OCI-M1 (cell line): ENCODE results near the gene UBASH3B.

Source experiments
- DNase-seq: peaks from one replicate; lab custom pipeline; 2025; lab: John Stamatoyannopoulos, UW

The UBASH3B gene

DNA sequence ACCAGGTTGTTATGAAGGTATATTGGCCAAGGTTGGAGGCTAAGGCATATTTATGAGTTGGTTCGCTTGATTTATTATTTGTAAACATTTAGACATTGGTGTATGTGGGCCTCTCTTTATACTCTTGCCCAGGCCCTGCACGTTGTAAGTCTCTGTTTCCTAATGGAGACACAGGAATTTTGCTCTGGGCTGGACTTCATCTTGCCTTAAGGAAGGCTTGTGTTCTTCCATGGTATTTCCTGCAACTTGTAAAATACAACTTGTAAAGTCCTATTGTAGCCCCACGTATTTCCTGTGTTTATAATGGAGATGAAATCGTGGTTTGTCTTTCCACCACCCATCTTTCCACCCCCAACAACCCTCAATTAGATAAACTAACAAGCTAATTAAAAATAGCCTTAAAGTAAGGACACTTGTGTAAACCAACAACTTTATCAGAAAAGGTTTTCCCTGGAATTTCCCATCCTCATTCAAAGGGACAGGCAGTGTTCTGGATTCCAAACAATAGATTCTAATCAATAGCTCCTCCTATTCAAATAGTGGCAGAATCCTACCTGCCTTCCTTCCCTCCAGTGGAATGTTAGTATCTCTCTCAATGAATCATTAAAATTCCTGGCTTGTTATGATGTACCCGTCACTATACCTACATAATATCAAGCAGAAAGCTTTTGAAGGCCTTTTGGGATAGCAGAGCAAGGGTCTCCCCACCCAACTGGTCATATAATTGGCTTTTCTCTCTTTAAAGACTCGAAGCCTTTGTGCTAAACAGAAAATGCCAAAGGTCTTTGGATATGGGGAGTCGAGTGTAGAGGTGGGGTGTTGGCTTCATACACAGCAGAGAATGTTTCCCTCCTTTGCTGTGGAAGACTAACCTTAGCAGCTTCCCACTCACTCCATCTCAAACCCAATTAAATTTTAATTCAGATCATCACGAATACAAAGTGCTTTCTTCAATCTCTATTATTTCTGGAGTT lies 77.1 kb downstream of the UBASH3B start:
- DNase-seq: no peak

DNA sequence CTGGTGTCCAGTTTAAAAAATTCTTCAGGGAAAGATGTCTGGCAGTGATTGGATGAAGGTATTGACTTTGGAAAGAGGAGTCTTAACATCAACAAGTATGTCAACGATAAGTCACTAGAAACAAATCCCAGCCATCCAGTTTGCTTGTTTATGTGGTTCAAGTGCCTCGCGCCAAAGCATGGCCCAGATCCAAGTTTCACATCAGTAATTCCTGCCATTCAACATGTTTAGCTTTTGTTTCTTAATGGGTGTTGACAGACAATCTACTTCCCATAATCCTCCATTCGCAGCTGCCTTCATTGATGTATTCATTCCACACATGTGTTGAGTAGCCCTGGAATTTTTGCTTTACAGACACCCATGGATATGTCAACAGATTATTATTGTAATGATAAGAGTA lies 77.8 kb downstream of the UBASH3B start:
- DNase-seq: no peak

DNA sequence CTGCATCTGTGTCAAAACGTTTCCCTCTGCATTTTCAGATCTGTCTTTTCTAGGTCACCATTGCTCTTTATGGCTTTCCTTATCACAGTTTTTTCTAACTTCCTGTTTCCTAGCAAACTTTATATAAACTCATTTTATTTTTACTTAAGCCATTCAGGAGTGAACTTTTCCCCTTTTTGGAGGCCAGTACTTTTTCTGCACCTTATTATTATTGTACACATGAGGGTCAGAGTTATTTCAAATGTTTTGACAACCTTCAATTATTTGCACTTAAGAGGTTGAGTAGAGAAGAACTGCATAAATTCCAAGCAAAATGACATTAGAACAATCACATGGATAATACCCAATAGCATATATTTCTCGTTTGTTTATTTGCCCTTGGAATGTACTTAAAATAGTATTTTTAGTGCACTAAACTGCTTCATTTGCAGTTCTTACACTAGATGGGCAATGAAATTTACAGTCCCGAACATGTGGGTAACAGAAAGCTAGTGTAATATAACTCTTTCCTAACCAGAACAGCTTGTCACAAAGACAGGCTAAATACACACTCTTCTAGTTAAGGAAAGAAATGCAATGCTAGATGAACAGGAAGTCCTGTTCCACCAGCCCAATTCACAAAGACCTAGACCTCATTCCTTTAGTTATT lies 79.5 kb downstream of the UBASH3B start:
- peak; percentile 28 for DNase-seq

DNA sequence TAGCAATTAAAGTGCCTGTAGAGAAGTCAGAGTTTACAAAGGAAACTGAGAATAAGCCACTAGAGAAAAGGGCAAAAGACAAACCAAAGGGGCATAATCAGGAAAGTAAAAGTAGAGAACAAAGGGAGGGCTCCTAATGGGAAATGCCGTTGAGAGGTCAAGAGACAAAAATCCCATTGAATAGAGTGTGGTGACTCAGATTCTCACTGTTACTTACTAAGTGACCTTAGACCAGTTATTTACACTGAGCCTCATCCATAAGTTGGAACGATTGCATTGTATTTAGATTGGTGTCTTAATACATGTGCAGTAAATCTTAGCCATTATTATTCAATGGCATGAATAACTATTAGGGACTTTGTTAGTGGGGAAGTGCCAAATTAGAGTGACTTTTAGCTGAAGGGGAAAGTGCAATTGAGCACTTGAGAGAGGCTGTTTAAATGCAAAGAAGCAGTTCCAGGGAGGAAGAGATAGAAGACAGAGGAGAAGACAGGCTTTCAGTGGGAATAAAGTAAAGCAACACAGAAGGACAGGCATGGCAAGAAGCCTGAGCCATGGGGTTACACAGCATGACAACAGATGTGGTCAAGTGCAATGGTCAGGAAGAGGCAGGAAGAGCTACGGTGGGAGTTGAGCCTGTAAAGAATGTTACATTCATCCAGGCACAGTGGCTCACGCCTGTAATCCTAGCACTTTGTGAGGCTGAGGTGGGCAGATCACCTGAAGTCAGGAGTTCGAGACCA lies 82.6 kb downstream of the UBASH3B start:
- no peak for DNase-seq

DNA sequence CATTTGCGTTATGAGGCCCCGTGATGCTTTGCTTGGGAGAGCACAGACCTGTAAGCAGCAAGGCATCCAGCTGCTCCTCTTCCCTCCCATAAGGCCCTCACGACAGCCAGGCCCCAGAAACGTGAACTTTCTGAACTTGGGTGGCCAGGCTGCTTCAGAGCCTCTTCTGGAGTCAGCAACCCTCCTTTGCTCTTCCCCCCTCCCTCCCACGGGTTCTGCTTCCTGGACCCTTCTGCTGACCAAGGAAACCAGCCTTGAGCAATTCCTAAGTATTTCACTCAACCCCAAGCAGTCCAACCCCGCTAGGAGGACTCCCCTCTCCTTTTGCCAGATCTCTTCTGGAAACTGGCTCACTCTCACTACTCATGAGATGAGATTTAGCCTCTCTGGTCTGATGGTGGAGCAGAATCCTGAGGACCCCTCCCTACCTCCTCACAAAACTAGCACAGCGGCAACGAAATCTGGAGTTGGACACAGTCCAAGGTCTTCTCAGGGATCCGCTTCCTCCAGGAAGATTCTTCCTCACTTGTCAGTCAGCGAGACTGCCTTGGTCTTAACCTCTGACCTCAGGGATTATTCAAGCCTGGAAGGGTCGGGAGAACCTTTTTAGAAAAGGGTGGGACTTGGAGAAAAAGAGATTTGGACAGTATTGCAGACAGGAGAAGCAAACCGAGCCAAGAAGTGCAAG lies 86.2 kb downstream of the UBASH3B start:
- DNase-seq: no peak

DNA sequence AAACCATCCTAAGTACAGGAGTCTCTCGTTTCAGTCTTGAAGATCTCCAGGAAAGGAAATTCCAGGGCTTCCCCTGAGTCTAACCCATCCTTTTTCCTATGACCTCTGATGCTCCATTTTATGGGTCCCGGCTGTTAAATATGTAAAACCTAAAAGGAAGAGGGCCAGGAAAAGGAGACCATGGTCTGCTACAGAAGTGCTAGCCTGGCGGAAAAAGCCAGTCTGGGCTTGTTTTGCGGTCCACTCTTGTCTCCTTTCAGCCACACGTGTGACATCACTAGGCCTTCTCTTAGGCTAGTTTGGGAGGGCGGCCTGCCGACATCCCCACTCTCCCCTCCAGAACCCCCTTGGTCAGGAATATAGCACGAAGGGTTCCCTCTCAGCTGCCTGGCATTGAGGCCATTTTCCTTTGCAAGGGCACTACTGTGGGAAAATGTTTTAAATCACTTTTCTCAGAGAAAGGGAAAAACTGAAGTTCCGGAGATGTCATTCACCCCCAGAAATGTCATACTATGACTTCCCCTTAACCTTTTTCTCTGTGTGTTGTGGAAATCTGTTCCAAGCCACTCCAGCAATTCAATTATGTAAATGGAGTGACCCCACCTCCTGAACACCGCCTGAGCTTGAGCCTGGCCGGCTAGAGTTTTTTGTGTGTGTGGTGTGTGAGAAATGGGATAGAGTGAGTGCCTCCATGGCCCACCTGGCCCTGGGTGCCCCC lies 86.9 kb downstream of the UBASH3B start:
- DNase-seq: no peak

DNA sequence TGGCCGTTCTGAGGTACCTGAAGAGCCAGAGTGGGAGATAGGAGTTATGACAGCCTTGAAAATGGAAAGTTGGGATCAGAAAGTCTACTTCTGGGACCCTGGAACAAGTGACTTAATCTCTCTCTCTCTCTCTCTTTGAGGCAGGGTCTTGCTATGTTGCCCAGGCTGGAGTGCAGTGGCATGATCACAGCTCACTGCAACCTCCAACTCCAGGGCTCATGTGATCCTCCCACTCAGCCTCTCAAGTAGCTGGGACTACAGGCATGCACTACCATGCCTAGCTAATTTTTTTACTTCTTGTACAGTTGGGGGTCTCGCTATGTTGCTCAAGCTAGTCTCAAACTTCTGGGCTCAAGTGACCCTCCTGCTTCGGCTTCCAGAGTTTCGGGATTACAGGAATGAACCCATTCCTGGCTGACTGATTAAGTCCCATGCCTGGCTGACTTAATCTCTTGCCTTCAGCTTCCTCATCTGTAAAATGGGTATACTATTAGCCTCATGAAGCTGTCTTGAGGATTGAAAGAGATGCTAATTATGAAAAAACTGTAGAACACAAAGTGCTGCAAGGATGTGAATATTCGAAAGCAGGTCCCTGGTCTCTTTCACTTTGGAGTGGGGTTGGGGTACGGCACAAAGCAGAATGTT lies 87.7 kb downstream of the UBASH3B start:
- no peak for DNase-seq

DNA sequence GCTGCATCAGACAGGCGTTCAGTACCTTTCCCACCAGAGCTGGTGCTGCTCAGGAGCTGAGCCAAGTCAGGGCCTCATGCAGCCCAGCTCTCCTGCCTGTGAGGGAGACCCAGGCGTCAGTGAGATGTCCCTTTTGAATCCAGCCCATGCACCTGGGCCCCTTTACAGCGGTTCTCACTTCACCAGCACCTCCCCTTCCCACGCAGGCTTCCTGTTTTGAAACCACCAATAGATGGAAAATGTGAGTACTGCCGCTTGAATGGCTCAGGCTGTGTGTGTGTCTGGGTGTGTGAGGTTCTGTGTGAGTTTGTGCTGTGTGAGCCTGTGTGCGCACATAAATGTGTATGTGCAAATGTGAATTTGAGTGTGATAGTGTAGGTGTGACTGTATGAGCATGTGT lies 88.4 kb downstream of the UBASH3B start:
- DNase-seq: no peak

DNA sequence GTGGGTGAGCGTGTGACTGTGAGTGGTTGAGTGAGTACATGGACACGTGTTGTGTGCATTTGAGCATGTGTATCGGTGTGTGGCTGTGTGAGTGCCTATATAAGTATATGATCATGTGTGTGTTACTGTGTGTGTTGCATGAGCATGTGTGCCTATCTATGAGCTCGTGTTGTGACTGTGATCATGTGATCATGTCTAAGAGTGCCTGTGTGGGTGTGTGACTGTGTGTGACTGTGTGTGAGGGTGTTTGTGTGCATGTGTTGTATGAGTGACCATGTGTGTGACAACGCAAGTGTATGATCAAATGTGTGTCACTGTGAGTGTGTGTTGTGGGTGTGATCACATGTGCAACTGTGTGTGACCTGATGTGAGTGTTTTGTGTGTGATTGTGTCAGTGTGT lies 88.8 kb downstream of the UBASH3B start:
- DNase-seq: no peak

DNA sequence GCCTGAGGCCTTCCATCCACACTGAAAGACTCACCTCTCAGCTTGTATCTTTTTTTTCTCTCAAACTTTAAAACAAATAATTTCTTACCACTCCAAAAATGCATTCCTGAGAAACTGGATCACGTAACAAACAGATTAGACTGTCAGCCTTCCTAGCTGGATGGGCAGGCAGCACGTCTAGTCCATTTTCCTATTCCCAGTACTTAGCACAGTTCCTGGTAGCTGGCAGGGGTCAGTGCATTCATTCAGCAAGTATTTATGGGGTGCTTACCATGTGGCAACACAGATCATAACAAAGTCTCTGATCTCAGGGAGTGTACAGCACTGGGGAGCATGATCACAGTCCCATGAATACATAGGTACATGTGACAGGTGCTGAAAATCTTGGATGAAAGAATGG lies 89.6 kb downstream of the UBASH3B start:
- DNase-seq: no peak

DNA sequence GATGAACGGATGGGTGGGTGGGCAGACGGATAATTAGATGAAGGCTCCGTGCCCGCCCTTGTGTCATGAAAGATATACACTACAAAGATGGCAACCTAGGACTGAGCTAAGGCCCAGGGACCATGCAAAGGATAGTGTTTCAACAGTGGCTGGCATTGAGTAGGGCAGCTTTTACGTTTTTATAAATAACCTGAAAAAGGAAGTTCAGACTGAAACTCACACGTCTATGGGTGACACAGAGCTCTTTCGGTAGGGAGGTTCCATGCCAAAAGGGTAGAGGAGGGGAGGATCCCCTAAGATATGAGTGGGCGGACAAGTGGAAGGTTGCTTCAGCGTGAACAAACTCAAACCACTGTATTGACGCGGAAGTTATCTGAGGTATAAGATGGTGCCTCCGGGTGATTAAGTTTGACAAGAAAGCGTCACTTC lies 90.5 kb downstream of the UBASH3B start:
- no peak for DNase-seq

DNA sequence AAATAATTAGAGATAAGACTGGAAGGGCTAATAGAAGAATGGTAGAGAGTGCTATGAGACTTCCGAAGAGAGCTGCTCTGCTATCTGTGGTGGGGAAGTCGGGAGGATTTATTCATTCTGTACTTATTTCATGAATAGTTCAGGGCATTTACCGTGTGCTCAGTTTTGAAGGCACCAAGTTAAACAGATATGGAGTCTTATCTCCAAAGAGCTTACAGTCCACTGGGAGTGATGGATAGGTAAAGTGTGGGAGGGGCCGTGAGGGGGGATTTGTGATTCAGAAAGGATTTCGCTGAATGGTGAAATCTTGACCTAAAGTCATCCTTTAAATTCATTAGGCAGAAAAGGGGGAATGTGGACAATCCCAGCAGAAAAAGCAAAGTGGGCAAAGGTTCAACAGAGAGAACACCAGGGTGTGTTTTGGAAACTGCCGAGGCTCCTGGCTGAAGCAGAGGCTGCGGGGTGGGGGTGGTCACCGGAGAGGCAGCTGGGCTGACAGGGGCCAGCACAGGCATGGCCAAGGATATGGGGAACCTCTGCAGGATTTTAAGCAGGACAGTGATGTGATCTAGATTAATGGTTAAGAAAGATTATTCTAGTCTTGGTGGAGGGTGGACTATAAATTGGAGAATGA lies 91.2 kb downstream of the UBASH3B start:
- no peak for DNase-seq

DNA sequence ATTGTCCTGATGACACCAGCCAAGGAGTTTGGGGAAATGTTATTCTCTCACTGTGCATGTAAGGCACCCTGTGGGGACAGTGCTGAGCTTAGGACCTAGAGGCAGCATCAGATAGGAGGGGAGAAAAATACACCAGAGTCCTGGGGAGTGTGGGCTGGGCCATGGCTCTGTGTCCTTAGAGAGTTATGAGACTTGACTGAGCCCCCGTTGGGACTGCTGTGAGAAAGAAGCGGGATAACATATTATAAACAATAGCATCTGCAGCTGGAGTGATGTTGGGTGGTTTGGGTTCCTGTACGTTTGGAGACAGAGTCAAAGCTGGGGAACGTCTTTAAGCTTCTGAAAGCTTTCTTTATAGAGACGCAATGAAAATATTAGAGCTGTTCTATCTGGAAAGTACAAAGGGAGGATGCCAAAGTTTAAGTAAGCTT lies 91.8 kb downstream of the UBASH3B start:
- DNase-seq: no peak

DNA sequence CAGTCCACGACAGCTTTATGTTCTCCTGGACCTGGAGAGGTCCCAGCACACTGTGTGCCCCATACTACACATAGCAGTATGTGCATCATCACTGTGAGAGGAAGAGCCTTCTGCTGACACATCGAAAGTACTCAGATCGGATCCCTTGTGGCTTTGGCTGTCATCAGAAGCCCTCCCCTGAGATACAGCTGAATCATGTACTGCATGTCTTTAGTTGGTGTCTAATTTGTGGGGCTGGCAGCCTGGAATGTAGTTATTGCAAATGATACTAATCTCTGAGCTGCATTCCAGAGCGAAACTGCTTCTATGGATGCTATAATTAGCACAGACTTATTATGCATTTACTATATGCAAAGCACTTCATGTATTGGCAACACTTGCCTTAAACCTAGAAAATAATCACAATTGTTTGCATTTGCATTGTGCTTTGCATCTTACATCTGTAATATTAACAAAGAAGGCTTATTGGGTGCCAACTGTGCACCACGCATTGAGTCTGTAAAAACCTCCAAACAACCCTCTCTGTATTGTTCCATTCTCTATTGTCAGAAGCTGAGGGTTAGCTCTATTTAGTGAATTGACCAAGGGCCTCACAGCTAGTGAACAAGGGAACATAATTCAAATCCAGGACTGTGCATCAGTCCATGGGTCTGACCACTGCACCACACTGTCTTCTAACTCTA lies 93.6 kb downstream of the UBASH3B start:
- peak; percentile 67 for DNase-seq

DNA sequence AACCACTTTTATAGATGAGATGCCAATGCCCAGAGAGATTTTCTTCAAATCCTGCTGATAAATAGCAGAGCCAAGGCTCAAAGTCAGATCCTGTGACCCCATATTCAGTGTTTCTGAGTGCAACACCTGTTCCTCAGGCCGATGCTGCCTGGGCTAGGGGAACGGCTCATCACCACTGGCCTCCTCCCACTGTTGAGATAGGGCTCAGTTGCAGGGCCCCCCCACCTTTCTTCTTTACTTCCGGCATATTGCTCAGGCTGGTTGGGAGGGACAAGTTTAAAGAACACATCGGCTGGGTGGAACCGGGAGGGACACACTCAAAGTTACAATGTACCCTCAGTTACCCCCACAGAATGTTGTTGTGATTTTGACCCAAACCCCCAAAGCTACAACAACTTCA lies 94.5 kb downstream of the UBASH3B start:
- DNase-seq: no peak

DNA sequence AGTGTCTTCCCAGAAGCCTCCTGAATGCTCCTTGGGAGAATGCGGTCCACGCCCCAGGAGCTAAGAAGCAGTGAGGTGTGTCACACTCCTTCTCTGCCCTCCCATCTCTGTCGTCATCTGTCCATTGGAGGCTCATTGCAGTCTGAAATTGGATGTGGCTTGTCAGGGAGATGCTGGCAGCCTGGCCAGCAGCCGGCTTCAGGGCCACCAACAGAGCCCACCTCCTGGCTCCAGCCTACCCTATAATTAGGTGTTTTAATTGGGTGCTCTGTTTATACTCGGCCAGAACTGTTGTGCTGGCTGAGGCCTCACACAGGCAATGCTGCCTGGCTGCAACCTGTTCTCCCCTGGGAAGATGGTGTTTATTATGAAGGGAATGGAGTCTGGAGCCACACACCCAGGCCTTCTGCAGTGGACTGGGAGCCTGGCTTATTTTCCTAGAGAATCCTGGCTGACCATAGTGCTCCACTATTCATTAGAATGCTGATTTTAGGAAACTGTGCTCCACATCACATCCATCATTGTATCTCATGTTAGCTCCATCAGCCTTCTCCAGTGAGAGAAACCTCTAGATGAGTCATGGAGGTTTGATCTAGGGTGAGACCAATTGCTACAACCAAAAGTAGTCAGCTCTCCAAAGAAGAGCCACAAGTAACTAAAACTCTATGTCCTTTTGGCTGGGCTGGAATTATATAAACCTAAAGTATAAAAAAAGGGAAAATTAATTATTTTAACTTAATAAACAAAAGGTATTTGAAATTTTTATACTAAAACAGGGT lies 96.0 kb downstream of the UBASH3B start:
- DNase-seq: no peak

DNA sequence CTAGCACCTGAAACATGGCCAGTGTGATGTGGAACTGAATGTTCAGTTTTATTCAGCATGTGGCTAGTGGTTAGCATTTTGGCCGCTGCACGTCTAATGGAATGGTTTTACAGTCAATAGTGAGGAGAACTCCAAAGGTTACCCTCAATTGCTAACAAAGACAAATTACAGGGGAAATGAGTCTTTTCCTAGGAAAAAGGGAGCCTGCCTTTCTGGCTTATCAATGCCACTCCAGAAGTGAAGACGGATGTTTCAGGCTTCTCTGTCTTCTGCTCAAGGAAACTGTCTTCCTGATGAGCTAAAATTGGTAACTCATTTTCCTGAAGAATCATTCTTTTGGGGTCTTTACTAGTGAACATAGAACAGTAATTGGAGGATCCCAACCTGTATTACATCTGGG lies 98.5 kb downstream of the UBASH3B start:
- DNase-seq: no peak

DNA sequence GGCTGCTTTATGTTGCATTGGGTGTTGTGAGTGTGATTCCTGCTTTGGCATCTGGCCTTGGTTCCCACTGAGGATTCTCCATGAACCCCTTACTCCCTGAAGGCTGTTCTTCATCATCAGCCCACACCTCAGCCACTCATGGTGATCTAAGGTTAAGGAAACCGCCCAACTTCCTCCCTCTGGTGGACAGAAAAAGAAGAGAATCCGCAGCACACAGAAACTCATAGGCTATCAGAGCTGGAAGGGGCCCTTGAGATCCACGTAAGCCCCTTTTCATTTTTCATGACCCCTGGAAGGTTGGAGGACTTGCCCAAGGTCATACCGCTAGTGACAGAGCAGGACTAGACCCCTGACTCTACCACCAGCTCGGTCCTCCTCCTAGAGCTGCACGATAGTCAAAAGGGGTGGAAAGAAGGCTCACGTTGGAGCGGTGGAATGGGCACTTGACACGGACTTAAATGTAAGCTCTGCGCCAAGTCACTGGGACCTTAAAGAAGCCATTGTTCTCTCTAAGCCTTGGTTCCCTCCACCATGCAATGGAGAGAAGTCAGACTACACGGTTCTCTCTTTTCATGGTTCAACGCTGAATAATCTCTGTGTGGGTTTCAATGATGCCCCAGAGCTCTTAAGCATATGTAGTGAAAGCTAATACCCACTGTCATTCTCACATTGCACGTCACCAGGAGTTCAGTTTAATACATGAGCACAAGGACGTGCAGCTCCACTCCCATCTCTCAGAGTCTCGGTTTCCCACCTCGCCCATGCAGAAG lies 99.2 kb downstream of the UBASH3B start:
- DNase-seq: peak; percentile 19
